GM19043 (cell line): ENCODE data around the gene LRRC32.
"Not testable (repeated sequence)": the region's sequence is repeated elsewhere in the genome, so short reads cannot be mapped to it uniquely, and the experiment has no call there.

Experiments used
- ATAC-seq: cut with Tn5 transposase; IDR thresholded peaks from one replicate; pipeline ENCODE4 v1.9.1; 2021; ENCODE audit warnings: low read depth; ENCODE audit not compliant: unreplicated experiment

The LRRC32 gene

GRCh38 chr11:76617553-76618265, 52.8 kb downstream of the LRRC32 start:
- ATAC-seq: no peak

GRCh38 chr11:76616676-76617552, 53.6 kb downstream of the LRRC32 start:
- no peak for ATAC-seq

GRCh38 chr11:76615950-76616349, 54.6 kb downstream of the LRRC32 start:
- ATAC-seq: no peak

GRCh38 chr11:76614471-76615179, 55.9 kb downstream of the LRRC32 start:
- no peak for ATAC-seq

GRCh38 chr11:76613901-76614300, 56.6 kb downstream of the LRRC32 start:
- ATAC-seq: no peak

GRCh38 chr11:76612226-76612625, 58.3 kb downstream of the LRRC32 start:
- no peak for ATAC-seq

GRCh38 chr11:76610871-76611475, 59.6 kb downstream of the LRRC32 start:
- ATAC-seq: no peak

GRCh38 chr11:76610371-76610770, 60.2 kb downstream of the LRRC32 start:
- ATAC-seq: no peak

GRCh38 chr11:76609736-76610370, 60.7 kb downstream of the LRRC32 start:
- ATAC-seq: no peak

GRCh38 chr11:76608879-76609460, 61.6 kb downstream of the LRRC32 start:
- ATAC-seq: not testable (repeated sequence)

GRCh38 chr11:76608228-76608627, 62.3 kb downstream of the LRRC32 start:
- ATAC-seq: not testable (repeated sequence)
